KG1 (cell line): ENCODE data around the gene KLHDC8A.

Experiments used
- DNase-seq: peaks from one replicate; lab custom pipeline; 2025; lab: John Stamatoyannopoulos, UW

KLHDC8A gene

GRCh38 chr1:205344066-205344928 lies 12.4 kb downstream of the KLHDC8A start:
- DNase-seq: no peak

- no peak for DNase-seq
Measured at GRCh38 chr1:205343431-205344065, 13.2 kb downstream of the KLHDC8A start.

DNA sequence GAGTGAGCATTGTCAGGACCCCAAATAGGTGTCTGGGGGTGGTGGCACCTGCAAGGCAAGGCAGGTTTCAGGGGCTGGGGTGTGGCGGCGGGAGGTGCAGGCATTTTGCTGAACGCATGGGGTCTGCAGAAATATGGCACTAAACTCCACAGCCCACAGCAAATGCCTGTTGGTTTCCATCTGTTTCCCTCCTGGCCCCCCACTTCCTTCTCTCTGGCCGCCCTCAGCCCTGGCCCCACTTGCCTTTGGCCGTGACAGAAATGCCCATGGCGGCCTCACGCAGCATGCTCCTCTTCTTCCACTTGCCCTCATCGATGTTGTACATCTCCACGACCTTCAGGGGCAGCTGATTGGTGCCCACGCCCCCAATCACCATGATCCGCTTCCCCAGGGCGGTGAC lies 13.7 kb downstream of the KLHDC8A start:
- no peak for DNase-seq

DNA sequence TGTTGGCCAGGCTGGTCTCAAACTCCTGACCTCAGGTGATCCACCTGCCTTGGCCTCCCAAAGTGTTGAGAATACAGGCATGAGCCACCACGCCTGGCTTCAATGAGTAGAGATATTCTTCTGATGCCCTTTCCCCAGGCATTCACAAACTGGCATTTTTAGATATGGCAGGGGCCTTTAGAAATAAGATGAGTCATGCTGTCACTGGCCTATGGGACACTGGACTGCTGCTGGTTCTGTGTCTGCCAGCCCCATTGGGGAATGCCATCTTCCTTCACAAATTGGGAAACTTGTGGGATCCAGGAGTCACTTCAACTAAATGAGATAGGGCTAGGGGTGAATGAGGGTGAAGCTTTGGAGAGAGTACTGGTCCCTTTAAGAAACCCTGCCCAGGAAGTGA lies 16.0 kb downstream of the KLHDC8A start:
- no peak for DNase-seq

- no peak for DNase-seq
Measured at GRCh38 chr1:205339717-205340116, 17.0 kb downstream of the KLHDC8A start.

GRCh38 chr1:205339197-205339702 lies 17.5 kb downstream of the KLHDC8A start:
- DNase-seq: no peak

DNA sequence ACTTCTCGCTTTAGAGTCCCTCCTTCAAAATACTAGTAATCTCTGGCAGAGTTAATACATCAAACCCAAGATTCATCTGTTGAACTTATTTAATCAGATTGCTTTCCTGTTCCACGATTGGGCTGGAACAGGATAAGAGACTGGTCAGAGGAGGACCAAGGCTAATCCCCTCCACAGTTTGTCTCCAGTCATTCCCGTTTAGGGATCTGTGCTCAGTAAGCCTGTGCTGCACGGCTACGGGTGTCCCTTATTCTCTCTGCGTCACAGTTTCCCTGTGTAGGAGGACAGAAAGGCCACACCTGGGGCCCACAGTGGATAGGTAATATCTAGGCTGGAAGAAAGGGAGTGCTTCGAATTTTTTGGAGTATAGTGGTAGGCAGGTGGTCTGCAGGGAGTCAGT lies 18.7 kb downstream of the KLHDC8A start:
- DNase-seq: no peak

DNA sequence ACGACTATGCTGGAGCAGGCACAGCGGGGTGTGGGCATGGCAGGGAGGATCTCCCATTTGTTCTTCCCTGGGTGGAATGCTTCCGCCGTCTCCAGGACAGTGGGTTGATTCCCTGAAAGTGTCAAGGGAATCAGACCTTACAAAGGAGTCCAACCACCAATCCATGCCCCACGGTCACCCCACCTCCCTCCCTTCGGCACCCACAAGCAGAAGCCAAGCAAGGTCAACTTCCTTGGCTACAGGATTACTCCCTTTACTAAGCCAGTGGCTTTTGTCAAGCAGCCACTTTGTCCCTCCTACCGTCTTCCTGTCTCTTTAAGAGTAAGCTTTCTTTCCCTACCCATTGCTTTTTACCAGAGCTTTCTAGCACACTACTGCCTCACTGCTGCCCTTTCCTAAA lies 19.2 kb downstream of the KLHDC8A start:
- no peak for DNase-seq

DNA sequence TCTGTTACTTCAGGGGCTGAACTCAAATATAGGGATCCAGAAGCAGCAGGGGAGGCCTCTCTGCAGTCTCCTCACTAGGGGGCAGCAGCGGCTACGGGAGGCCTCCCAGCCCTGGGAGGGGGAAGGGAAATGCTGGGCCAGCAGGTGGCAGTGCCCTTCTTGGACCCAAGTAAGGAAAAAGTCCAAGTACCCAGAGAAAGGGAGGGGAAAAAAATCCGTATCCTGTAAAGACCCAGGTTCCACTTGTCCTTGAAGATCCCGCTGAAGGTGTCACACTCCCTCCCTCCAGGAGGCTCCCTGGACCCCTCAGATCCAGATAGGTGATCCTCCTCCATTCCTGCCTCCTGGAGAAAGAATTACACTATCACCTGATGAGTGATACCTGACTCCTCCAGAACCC lies 21.0 kb downstream of the KLHDC8A start:
- DNase-seq: no peak

GRCh38 chr1:205332015-205332791 lies 24.5 kb downstream of the KLHDC8A start:
- no peak for DNase-seq

DNA sequence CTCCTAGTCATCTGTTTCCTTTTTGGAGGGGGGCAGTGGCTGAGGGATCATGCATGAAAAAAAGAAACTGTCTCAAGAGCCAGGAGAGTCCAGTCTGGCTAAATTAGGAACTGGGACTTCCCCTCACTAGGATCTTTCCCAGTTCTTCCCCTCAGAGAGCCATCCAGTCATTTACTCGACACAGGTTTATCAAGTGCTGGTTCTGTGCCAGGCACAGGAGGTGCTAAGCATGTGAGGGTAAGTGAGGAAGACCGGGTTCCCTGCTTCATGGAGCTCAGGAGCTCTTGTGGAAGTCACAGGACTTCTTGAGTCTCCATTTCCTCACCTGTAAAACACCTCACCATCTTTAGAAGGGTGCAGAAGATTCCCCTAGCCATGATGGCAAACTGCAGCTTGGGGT lies 26.6 kb downstream of the KLHDC8A start:
- no peak for DNase-seq

- no peak for DNase-seq
Measured at GRCh38 chr1:205329719-205330118, 27.0 kb downstream of the KLHDC8A start.

DNA sequence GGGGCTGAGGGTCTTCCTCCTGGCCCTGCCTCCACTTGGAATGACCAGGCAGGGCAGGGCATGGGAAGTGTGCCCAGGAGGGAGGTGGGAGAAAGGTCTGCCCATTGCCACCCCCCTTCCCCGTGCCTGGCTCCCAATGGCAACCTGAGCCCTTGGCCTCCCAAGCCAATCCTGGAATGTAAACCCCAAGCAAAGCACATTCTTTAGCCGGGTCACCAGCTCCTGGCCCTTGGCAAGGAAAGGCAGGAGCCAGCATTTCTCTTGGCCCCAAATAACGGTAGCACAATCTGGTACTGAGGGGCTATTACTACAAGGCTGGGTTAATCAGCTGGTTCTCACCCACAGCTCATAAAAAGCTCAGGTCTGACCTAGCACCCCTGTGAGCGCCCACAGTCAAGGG lies 28.2 kb downstream of the KLHDC8A start:
- DNase-seq: no peak

- DNase-seq: no peak
Measured at GRCh38 chr1:205326812-205327466, 29.8 kb downstream of the KLHDC8A start.

DNA sequence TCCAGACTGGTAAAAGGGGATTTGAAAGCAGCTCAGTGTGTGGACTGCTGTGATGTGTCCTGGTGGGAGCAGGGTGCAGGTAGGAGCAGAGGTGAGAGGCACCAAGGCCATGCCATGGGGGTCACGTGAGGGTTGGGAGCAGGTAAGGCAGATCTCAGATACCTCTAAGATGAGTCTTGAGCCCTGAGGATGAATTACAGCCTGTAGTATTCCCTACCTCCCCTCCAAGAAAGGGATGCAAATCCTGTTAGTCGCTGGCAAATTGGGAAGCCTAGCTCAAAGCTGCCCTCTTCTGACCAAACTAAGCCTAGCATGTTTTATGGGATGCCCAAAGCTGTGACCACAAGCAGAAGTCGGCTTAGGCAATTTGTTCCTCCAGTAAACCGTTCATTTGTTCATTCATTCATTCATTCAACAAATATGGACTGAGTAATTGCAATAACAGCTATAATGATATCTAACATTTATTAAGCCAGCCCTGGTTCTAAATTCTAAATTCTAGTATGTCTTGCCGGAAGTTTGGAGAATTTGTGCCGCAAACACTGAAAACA lies 31.3 kb downstream of the KLHDC8A start:
- no peak for DNase-seq

DNA sequence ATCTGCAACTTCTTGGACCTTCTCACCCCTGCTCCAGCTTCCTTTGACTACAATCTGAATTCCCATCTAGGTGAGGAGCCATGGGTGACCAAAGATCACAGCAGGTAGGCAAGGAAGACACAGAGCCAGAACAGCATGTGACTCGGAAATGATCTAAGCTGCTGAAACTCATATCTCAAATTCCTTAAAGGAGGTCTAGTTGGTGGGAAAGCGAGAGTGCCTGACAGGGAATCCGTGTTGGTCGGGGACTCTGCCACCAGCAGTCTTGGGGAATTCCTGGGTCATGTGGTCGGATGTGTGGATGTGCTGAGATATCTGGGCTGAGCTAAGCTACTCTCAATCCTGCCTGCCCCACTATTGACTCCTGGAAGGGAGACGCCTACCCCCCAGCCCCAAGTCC lies 31.9 kb downstream of the KLHDC8A start:
- DNase-seq: no peak

- no peak for DNase-seq
Measured at GRCh38 chr1:205323794-205324193, 32.9 kb downstream of the KLHDC8A start.

DNA sequence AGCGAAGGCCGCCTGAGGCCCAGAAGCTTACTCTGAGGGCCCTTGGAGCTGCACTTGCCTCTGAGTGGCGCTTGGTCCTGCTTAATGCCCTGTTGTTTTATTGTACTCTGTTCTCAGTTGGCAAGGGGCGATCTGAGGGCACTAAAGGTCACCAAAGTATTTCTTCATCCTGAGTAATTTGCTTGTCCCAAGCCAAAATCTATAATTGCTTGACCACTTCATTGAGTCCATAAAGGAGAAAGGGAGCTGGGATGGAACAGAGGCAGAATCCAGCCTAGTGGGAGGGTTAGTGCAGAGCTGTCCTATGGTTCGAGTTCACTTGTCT lies 34.8 kb downstream of the KLHDC8A start:
- no peak for DNase-seq

DNA sequence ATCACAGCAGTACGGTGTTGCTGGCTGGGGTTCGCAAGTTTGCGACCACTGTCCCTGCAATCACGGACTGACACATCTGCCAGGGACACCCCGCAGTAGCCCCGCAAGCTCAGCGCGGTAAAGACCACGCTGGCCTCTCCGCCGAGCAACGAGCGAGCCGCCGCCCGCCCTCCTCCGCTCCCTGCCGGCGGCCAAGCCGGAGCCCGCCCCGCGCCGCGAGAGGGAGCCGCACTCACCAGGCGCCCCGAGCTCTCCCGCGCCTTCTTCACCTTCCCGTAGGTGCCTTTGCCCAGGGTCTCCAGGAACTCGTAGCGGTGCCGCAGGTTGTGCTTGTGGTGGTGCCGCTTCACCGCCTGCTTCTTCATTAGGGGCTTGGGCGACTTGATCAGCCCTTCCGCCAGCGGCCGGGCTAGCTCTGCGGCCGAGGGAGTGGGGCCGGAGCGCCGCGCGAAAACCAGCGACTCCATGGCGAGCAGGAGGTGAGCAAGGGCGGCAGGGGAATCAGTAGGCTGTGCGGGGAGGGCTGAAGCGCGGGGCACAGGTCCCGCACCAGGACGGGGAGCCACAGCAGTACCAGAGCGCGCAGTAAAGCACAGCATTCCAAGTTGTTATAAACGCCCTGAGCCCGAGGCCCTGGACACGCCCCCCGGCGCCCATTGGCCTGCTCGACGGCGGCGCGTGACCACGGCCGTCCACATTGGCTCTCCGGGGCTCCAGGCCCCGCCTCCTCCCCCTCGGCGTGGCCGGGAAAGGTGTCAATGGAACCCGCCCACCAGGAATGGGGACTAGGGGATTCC lies 35.4 kb downstream of the KLHDC8A start, which contains the start of gene NUAK2:
NUAK2 (minus strand) TSS at position 584 of the 797 bp plus-strand sequence; CDS start at position 467, 117 bp downstream.
- no peak for DNase-seq

DNA sequence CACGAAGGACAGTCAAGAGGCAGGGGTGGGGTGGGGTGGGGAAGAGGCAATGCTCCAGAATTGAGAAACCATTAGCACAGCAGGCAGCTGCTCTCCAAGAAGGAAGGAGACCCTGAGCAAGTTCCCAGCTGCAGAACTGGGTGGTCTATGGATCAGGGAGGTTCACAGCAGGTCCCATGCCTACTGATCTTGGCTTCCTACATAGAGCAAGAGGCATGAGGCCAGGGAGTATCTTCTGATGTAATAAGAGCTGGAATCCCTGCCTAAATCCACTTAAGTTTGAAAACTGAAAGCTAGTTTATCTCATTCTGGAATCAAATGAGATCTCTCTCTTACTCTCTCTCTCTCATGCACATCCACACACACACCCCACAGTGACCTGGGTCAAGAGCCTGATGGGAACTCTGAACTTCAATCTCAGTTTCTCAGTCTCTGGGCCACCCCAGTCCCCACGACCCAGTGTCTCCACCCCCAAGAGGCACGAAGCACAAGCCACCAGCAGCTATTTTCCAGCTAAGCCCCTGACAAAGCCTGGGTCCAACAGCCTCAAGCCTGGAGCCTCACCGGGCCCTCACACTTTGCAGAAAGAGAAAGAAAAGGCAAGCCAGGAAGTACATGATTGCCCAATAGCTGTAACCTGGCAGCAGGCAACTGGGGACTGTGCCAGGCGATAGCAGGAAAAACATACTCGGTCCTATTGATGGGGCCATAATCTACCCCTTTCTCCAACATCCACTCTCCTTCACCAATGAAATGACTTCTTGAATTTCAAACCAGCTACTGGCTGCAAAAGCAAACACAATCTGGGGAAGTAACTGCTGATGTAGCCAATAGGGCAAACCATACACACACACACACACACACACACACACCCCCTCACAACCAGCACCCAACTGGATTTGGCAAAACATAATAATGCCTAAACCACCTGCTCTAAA lies 37.4 kb downstream of the KLHDC8A start:
- no peak for DNase-seq
